BLaER1 treated with 17β-estradiol and CSF1 and Interleukin-3, amounts not matched to agents 10 nM and 100 nM (cell line): ENCODE data around the gene CFAP74.

Experiments
- H3K27ac ChIP-seq, 11 experiments: shearing (Covaris generic); formaldehyde crosslinking; 2 replicates each; pipeline ENCODE4 v1.8.1; 2022
- H3K27me3 ChIP-seq, 11 experiments: shearing (Covaris generic); formaldehyde crosslinking; 2 replicates each; pipeline ENCODE4 v1.8.1; 2022
- H3K36me3 ChIP-seq, 11 experiments: shearing (Covaris generic); formaldehyde crosslinking; 2 replicates each; pipeline ENCODE4 v1.8.1; 2022
- H3K4me1 ChIP-seq, 10 experiments: shearing (Covaris generic); formaldehyde crosslinking; 2 replicates each; pipeline ENCODE4 v1.8.1; 2022
- H3K4me2 ChIP-seq, 11 experiments: shearing (Covaris generic); formaldehyde crosslinking; 2 replicates each; pipeline ENCODE4 v1.8.1; 2022
- H3K4me3 ChIP-seq, 10 experiments: shearing (Covaris generic); formaldehyde crosslinking; 2 replicates each; pipeline ENCODE4 v1.8.1; 2022
- H3K9ac ChIP-seq, 11 experiments: shearing (Covaris generic); formaldehyde crosslinking; 2 replicates each; pipeline ENCODE4 v1.8.1; 2022
- H3K9me3 ChIP-seq, 11 experiments: shearing (Covaris generic); formaldehyde crosslinking; replicated peaks in 1 of 11; 2 replicates each; pipeline ENCODE4 v1.8.1; 2022
- H4K20me1 ChIP-seq, 11 experiments: shearing (Covaris generic); formaldehyde crosslinking; 2 replicates each; pipeline ENCODE4 v1.8.1; 2022
- Cebpa-rat ChIP-seq, 11 experiments: shearing (Covaris generic); IDR thresholded peaks; 2 replicates each; pipeline ENCODE4 v1.8.1; 2022

The CFAP74 gene

DNA sequence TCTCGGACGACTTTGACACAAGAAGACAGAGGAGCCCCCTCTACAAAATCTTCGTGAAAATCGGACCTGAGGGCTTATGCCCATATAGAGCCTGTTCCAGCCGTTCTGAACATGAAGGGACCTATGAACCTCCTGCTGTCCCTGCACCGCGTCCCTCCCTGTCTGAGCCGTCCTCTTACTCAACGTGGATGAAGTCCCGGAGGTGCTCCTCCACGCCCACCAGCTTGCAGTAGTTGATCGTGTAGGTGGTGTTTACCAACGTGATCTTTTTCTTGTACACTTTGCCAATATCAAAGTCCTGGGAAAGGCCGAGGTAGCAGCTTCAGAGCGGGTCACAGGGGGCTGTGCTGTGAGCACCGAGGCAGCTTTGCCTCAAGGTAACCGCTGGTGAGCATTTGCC, 40.0 kb downstream of the CFAP74 start:
- Histone ChIP-seq H3K9me3 (no peaks in the 10 kb centered on the region), H3K27me3 (peaks cover 8 to 21% (median 17%) of the 10 kb centered on the region in 11 experiments; a peak in 19 of 22 replicates), H3K36me3 (no peaks in the 10 kb centered on the region), H4K20me1 (peaks cover 0 to 11% (median 0%) of the 10 kb centered on the region in 11 experiments; a peak in 1 of 22 replicates), H3K4me1 (peaks cover 42 to 63% (median 50%) of the 10 kb centered on the region in 10 experiments), H3K27ac (no peak overlapping the region), H3K4me2 (no peak overlapping the region), H3K9ac (no peak overlapping the region), H3K4me3 (no peak overlapping the region)
- TF ChIP-seq Cebpa-rat (IDR thresholded peaks at IDR 0.05), result no peak

DNA sequence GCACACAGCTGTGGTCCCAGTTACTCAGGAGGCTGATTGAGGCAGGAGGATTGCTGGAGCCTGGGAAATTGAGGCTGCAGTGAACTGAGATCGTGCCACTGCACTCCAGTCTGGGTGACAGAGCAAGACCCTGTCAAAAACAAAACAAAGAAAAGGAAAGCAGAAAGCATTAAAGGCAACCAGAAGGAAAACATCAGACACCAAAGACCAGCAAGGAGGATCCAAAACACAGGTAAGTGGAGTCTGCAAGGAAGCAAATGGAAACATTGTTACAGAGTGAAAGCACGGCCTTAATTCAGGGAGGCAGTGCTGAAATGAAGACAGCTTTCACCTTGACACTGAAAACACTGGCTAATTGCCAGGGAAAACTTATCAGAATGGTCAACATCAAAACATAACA, 40.8 kb downstream of the CFAP74 start:
- no peak overlapping the region for H3K27ac ChIP-seq
- peaks cover 0 to 11% (median 0%) of the 10 kb centered on the region in 11 experiments; a peak in 1 of 22 replicates for H4K20me1 ChIP-seq
- H3K27me3 ChIP-seq, result peaks cover 8 to 21% (median 17%) of the 10 kb centered on the region in 11 experiments; a peak in 19 of 22 replicates
- H3K9me3 ChIP-seq, result no peaks in the 10 kb centered on the region
- no peak overlapping the region for H3K4me3 ChIP-seq
- no peak for TF ChIP-seq Cebpa-rat (IDR thresholded peaks at IDR 0.05)
- peaks cover 40 to 62% (median 56%) of the 10 kb centered on the region in 10 experiments for H3K4me1 ChIP-seq
- peak overlapping the region in 2 of 11 experiments; percentile 7 to 81; a peak in 1 of 22 replicates for H3K4me2 ChIP-seq
- H3K36me3 ChIP-seq, result no peaks in the 10 kb centered on the region
- no peak overlapping the region for H3K9ac ChIP-seq

DNA sequence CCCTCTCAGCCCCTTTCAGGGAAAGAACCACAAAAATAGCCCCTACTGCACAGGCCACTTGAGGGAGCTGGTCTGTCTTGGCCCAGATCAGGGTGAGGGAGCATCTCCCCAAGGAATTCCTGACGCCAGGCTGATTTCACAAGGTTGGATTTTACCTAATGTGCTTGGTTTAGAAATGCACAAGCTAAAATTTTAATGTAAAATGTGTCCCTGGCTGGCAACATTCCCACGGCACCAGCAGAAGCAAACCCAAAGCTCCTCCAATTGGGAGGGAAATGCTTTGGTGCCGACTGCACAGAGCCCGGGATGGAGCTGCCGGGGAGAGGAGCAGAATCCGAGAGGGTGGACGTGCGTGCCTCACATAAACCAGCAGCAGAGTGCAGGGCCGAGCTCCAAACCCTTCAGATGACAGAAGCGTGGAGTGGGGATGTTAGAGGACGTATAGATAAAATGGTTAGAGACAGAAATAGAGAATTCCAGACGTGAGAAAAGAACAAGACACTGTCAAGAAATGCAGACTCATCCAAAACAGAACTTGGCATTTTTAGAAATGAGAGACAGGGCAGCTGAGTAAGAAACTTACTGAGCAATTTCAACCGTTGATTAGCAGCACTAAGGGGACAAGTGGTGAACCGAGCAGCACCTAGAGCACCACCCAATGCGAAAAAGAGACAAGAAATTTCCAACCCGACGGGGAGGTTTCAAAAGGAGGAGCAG, 42.9 kb downstream of the CFAP74 start:
- Histone ChIP-seq H3K36me3 (no peaks in the 10 kb centered on the region), H3K27ac (no peak overlapping the region), H3K4me1 (peaks cover 28 to 63% (median 49%) of the 10 kb centered on the region in 10 experiments), H3K4me3 (no peak overlapping the region), H4K20me1 (peaks cover 0 to 4% (median 0%) of the 10 kb centered on the region in 11 experiments; a peak in 2 of 22 replicates), H3K9me3 (no peaks in the 10 kb centered on the region), H3K9ac (peak overlapping the region in 4 of 11 experiments; percentile 3 to 20 (median 14); a peak in 3 of 22 replicates), H3K4me2 (peak overlapping the region; percentile 20 to 81 (median 67)), H3K27me3 (peaks cover 0 to 13% (median 9%) of the 10 kb centered on the region in 11 experiments; a peak in 17 of 22 replicates)
- TF ChIP-seq Cebpa-rat (IDR thresholded peaks at IDR 0.05), result no peak

DNA sequence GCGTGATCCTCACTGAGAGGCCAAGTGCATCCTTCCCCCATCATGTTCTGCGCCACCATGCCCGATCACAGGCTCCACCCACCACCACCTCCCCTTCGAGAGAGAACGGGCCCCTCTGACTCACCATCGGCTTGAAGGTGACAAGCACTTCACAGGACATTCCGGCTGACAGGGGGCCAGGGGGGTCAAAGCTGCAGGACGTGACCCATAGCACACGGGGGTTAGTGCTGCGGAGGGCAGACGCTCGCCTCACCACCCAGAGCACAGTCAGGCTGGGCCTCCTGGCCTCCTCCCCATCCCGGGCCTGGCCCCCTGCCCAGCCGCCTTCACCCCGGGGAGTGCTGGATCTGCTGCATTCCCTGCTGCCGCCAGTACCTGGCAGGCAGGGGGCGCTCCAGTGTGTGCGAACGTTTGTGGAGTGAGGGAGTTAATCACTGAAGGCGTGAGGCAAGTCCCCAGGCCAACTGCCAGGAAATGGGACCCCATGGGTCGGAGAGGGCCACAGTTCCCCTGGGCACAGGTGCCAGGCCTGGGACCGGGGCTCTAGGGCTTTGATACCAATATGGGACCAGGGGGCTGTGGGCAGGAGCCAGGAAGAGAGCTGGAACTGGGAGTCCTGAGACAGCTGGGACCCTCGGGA, 43.6 kb downstream of the CFAP74 start:
- Histone ChIP-seq H3K4me2 (peak overlapping the region; percentile 20 to 81 (median 67)), H3K4me3 (no peak overlapping the region), H3K4me1 (peaks cover 21 to 60% (median 45%) of the 10 kb centered on the region in 10 experiments), H3K9me3 (no peaks in the 10 kb centered on the region), H4K20me1 (no peaks in the 10 kb centered on the region; a peak in 1 of 22 replicates), H3K27ac (no peak overlapping the region), H3K36me3 (no peaks in the 10 kb centered on the region), H3K9ac (peak overlapping the region in 4 of 11 experiments; percentile 3 to 20 (median 14); a peak in 4 of 22 replicates), H3K27me3 (peaks cover 0 to 7% (median 3%) of the 10 kb centered on the region in 11 experiments; a peak in 8 of 22 replicates)
- TF ChIP-seq Cebpa-rat (IDR thresholded peaks at IDR 0.05), result no peak

DNA sequence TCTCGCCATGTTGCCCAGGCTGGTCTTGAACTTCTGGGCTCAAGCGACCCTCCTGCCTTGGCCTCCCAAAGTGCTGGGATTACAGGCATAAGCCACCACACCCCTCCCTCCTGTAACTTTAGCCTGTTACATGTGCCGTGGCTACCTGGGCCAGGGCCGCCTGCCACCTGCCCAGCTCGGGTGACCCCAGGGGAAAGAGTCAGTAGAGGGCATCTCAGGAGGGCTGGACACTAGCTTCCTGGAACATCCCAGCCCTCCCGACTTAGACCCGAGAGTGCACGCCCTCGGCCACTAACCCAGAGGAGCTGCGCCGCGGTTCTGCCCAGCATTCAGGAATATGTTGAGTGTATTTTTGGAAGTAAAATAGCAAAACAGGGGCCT, 44.1 kb downstream of the CFAP74 start:
- H3K4me2 ChIP-seq, result peak overlapping the region; percentile 20 to 81 (median 67); a peak in 21 of 22 replicates

DNA sequence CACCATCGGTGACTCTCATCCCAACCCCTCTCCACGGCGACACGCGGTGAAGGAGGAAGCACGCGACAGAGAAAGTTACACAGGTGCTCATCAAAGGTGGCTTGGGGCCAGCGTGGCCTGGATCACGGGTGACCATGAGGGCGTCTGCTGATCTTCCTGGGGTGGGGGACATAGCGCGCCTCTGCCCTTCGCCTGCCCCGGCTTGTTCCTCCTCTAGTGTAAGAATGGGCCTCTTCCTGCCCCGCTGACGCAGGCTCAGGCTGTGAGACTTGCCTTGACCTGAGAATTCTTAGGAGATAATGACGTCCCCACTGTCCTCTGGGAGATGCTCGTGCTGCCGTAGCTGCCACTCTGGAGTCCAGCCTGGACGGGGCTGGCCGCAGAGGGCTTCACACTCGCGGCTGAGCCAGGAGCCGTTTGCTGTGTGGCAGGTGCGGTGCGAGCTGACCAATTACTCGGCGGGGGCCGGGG, 45.5 kb downstream of the CFAP74 start:
- Histone ChIP-seq H3K9ac (no peak overlapping the region), H4K20me1 (no peaks in the 10 kb centered on the region; a peak in 1 of 22 replicates), H3K36me3 (no peaks in the 10 kb centered on the region), H3K9me3 (no peaks in the 10 kb centered on the region), H3K4me2 (peak overlapping the region in 7 of 11 experiments; percentile 9 to 30 (median 28); a peak in 7 of 22 replicates), H3K4me1 (peaks cover 20 to 60% (median 44%) of the 10 kb centered on the region in 10 experiments), H3K27me3 (0 out of 22 replicates have a peak, but pooled peaks cover 0 to 3% (median 0%) of the 10 kb centered on the region in 11 experiments), H3K4me3 (no peak overlapping the region), H3K27ac (no peak overlapping the region)
- TF ChIP-seq Cebpa-rat (IDR thresholded peaks at IDR 0.05), result no peak

More for the DNA sequence above, 44.1 kb downstream of the CFAP74 start:
- H3K9ac ChIP-seq, result peak overlapping the region in 1 of 11 experiments; percentile 9; a peak in 1 of 22 replicates
- no peaks in the 10 kb centered on the region for H3K36me3 ChIP-seq
- H4K20me1 ChIP-seq, result no peaks in the 10 kb centered on the region; a peak in 1 of 22 replicates
- peaks cover 20 to 62% (median 44%) of the 10 kb centered on the region in 10 experiments for H3K4me1 ChIP-seq
- H3K9me3 ChIP-seq, result no peaks in the 10 kb centered on the region
- H3K4me3 ChIP-seq, result no peak overlapping the region
- 0 out of 22 replicates have a peak, but pooled peaks cover 0 to 3% (median 0%) of the 10 kb centered on the region in 11 experiments for H3K27me3 ChIP-seq
- TF ChIP-seq Cebpa-rat (IDR thresholded peaks at IDR 0.05), result no peak
- H3K27ac ChIP-seq, result no peak overlapping the region

DNA sequence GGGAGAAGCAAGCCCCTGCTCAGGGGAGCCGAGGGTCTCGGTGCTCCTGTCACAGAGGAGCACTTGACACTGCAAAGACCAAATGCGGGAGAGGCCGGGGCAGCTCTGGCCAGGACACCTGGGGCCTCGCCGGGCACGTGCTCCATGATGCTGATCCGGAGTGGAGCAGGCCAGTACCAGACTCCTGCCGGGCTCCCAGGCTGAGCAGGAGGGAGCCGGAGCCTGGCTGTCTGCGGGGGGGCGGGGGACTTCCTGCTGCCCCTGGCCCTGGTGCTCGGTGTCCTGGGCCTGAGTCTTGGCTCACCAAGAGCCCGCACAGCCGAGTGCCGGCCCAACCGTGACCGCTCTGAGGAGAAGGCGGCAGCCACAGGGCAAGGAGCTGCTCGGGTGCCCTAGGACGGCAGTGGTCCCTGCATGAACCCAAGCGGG, 46.0 kb downstream of the CFAP74 start:
- Histone ChIP-seq H3K4me3 (no peak overlapping the region), H3K4me1 (peaks cover 20 to 60% (median 44%) of the 10 kb centered on the region in 10 experiments), H3K27me3 (0 out of 22 replicates have a peak, but pooled peaks cover 0 to 3% (median 0%) of the 10 kb centered on the region in 11 experiments), H3K27ac (no peak overlapping the region), H4K20me1 (no peaks in the 10 kb centered on the region; a peak in 1 of 22 replicates), H3K36me3 (no peaks in the 10 kb centered on the region), H3K4me2 (peak overlapping the region in 8 of 11 experiments; percentile 9 to 35 (median 28); a peak in 12 of 22 replicates), H3K9ac (no peak overlapping the region; a peak in 1 of 22 replicates), H3K9me3 (no peaks in the 10 kb centered on the region)
- TF ChIP-seq Cebpa-rat (IDR thresholded peaks at IDR 0.05), result no peak

DNA sequence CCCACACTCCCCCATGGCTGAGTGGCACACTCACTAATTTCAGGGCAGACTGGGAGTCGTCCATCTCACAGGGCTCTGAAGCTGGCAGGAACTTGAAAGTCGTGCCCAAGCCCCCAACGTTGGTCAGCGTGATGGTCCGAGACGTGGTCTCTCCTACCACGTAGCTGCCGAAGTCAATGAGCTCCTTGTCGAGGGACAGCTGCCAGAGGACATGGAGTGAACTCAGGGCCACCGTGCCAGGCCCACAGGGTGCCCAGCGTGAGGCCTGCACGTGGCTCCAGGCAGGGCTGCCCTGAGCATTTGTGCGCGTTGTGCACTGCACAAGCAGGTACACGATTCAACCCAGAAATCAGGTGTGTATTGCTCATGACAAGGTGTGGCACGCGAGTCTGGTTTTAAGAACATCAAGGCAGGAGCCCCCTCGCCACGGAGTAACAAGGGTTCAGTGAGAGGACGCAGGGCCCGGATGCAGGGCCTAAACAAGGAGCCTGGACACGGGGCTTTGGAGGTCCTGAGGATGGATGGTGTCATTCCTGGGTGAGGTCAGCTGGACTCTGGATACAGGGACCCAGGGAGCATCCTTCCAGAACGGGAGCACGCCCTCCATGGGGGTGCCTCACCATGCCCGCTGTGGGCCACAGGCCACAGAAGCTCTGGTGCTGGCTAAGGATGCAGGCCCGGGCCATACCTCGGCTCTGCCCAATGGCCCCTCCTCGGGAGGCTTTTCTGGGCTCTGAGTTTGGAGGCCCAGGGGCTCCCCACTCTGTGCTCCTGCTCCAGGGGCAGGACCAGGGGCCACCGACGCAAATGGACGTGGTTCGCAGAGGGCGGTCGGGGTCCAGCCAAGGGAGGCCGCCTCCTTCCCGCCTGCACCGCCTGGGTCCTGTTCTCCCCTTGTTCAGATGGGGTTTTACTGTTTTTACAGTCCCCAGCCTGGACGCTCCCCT, 46.7 kb downstream of the CFAP74 start:
- TF ChIP-seq Cebpa-rat (IDR thresholded peaks at IDR 0.05), result no peak
- H4K20me1 ChIP-seq, result no peaks in the 10 kb centered on the region; a peak in 1 of 22 replicates
- peak overlapping the region in 5 of 11 experiments; percentile 24 to 35 (median 29); a peak in 6 of 22 replicates for H3K4me2 ChIP-seq
- H3K36me3 ChIP-seq, result no peaks in the 10 kb centered on the region
- H3K4me3 ChIP-seq, result no peak overlapping the region
- H3K4me1 ChIP-seq, result peaks cover 20 to 57% (median 40%) of the 10 kb centered on the region in 10 experiments
- 0 out of 22 replicates have a peak, but pooled peaks cover 0 to 3% (median 0%) of the 10 kb centered on the region in 11 experiments for H3K27me3 ChIP-seq
- H3K9ac ChIP-seq, result no peak overlapping the region; a peak in 1 of 22 replicates
- H3K27ac ChIP-seq, result no peak overlapping the region
- H3K9me3 ChIP-seq, result peaks cover 0 to 2% (median 1%) of the 10 kb centered on the region in 11 experiments; a peak in 13 of 22 replicates
